HL-60 (cell line): Measurements from ENCODE around the gene GPC5.

Experiments used
- DNase-seq, 2 experiments: peaks; one replicate each; pipeline ENCODE4 v3.0.0-alpha.2; 2010 to 2020; ENCODE audit warnings: low read depth in 1 of 2, low spot score in 1 of 2
- H3K27ac ChIP-seq: fragments of 250-450 bp; sonication (Bioruptor Pico); replicated peaks from 2 replicates; pipeline ENCODE4 v1.5.1; 2020; ENCODE audit warnings: mild to moderate bottlenecking, moderate library complexity
- H3K27me3 ChIP-seq: fragments of 250-450 bp; sonication (Bioruptor Pico); 2 replicates; pipeline ENCODE4 v1.5.1; 2021; ENCODE audit warnings: mild to moderate bottlenecking, moderate library complexity; ENCODE audit not compliant: insufficient read depth, poor library complexity, severe bottlenecking
- H3K4me3 ChIP-seq: replicated peaks from 2 replicates; pipeline ENCODE4 v1.5.1; 2011; ENCODE audit warnings: mild to moderate bottlenecking, control low read depth, low read length; ENCODE audit not compliant: insufficient read depth
- CTCF ChIP-seq: IDR thresholded peaks from one replicate; pipeline ENCODE4 v1.5.1; 2011; ENCODE audit warnings: low read length, control low read depth, inconsistent platforms; ENCODE audit not compliant: insufficient read depth
- GABPA ChIP-seq: IDR thresholded peaks from 2 replicates; pipeline ENCODE4 v1.6.1; 2012; ENCODE audit warnings: low read depth
- POLR2AphosphoS5 ChIP-seq: IDR thresholded peaks from 2 replicates; pipeline ENCODE4 v1.6.1; 2012; ENCODE audit warnings: low read depth
- REST ChIP-seq: IDR thresholded peaks from 2 replicates; pipeline ENCODE4 v1.6.1; 2012; ENCODE audit warnings: low read depth; ENCODE audit not compliant: insufficient replicate concordance
- SPI1 ChIP-seq: IDR thresholded peaks from 2 replicates; pipeline ENCODE4 v1.6.1; 2012; ENCODE audit warnings: low read depth, mild to moderate bottlenecking, borderline replicate concordance

GPC5 gene

DNA sequence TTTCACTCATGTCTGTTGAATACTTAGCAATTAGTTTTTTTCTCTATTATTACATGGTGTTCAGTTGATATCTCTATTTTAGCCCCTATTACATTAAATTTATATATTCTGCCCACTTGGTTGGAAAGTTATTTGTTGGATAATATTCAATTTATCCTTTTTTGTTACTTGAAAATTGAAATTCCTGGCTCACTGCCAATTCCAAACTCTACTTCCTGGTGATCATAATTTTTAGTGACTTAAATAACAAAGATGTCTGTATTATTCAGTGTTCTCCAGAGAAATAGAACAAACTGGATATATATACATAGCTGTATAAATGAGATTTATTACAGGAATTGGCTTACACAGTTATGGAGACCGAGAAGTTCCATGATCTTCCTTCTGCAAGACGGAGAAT is 93.6 kb downstream of the GPC5 start:
- Histone ChIP-seq H3K4me3 (no peak overlapping the region), H3K27me3 (no peaks in the 10 kb centered on the region), H3K27ac (no peak overlapping the region)
- no peak for DNase-seq
- TF ChIP-seq SPI1: no peak
- TF ChIP-seq CTCF: no peak
- no peak for TF ChIP-seq POLR2AphosphoS5
- TF ChIP-seq GABPA: no peak
- no peak for TF ChIP-seq REST

GRCh38 chr13:91493442-91493841 is 95.0 kb downstream of the GPC5 start:
- Histone ChIP-seq H3K4me3 (no peak overlapping the region), H3K27me3 (no peaks in the 10 kb centered on the region), H3K27ac (no peak overlapping the region)
- TF ChIP-seq GABPA (no peak), POLR2AphosphoS5 (no peak), CTCF (no peak), SPI1 (no peak), REST (no peak)
- no peak for DNase-seq

GRCh38 chr13:91498298-91498697 is 99.9 kb downstream of the GPC5 start:
- no peak for DNase-seq
- Histone ChIP-seq H3K27ac (no peak overlapping the region), H3K27me3 (no peaks in the 10 kb centered on the region), H3K4me3 (no peak overlapping the region)
- TF ChIP-seq REST: no peak
- no peak for TF ChIP-seq POLR2AphosphoS5
- no peak for TF ChIP-seq GABPA
- no peak for TF ChIP-seq SPI1
- TF ChIP-seq CTCF: no peak
